ENCODE measurements around the gene LUZP2. TPM values are rescaled to one million over a fixed set of nuclear protein-coding genes. Genes with fewer than 3 reads are reported as not detected.

Gene LUZP2
- total RNA-seq, 1 donor from 2014 or later: 30.3 TPM

DNA sequence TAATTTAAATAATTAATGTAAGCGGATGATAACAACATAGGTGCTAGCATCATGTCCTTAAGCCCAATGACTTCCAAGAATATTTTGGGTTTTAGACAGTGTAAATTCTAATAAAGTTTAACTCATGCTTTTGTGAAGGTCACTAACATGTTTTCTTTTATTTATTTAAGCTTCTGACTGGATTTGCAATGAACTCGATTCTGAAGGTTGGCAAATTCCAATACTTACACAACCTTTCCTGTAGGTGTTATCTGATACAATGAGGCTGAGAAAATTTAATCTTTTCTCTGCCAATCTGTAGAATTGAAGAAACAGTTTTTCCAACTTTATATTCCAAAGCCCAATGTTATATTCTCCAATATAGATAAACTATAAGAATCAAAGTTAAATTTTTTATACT is 311.3 kb downstream of the LUZP2 start:
- DNase-seq (ENCODE audit: low spot score): no peak

DNA sequence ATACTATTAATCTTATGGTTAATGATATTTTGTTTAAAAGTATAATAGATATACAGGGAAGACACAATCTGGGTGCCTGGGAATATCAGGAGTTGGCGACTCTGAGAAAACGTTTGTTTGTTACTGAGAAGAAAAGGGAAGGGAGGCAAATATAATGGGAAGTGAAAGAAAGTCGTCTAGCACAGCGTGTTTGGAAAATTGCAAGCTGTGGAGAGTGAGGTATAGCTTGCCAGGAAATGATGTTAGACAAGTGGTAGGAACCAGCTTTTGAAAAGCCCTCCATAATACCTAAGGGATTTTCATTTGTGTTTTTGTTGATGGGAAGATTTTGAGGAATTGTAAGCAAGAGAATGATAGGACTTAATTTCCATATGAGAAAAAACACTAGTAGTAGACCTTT is 322.2 kb downstream of the LUZP2 start:
- DNase-seq (ENCODE audit: low spot score): peak; percentile 30

GRCh38 chr11:24819863-24820434 is 323.1 kb downstream of the LUZP2 start:
- DNase-seq (ENCODE audit: low spot score): no peak

DNA sequence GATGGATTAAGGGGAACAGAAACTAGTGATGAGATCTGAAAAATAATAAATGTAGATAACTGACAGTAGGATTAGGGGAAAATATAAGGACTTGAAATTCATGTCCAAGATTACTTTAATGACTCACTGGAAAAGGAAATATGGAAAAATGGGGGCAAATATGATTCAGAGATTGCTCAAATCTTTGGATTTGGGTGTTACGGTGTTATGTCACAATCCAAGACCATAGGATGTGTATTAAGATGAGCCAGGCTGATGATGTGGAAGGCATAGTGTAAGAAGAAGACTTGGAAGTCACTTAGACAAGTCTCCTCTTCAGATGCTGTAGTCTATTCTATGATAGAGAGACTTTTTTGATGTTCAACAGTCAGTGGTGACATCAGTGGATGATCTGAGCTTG is 323.7 kb downstream of the LUZP2 start:
- no peak for DNase-seq (ENCODE audit: low spot score)

DNA sequence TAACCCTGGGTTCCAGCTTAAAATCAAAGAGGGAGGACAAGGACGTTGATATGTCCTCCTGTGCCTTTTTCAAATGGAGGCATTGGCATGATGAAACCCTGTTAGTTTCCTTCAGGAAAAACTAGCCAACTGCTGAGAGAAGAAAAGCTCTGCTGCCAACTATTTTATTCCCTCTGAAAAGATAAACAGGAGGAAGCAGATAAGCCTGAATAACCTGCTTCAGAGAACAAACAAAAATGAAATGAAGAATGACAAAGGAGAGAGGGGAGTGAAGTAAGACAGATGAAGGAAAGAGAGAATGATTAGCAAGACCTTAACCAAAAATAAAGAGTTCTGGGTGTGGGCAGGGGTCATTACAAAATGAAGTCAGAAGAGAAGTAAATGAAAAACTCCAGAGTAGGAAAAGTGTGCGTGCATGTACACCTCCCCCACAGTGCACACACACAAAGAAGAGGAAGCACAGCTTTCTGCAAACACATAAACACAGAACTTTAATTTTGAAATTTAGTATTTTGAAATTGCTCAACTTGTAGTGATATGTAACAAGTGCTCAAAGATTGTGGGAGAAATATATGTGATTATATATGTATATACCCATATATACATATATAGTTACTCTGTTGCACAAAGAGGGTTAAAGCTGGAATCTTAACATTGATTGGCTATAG is 332.2 kb downstream of the LUZP2 start:
- DNase-seq (ENCODE audit: low spot score): peak; percentile 21

GRCh38 chr11:24833573-24833972 is 336.7 kb downstream of the LUZP2 start:
- peak; percentile 18 for DNase-seq (ENCODE audit: low spot score)

DNA sequence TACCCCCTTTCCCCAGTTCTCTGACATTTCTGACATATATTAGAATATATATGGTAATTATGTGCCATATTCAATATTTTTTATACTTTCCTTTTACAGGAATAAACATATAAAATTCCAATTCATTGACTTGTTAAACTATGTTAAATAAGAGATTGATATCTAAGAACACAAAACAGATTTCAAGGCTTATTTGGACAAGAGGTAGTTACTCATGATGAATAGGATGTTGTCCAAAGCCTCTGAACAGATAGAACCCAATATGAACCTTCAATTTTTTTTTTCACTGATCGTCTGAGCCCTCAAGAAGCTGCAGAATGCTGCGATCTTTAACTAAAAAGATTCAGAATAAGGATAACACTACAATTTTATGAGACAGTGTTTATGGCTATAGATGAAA is 340.3 kb downstream of the LUZP2 start:
- DNase-seq (ENCODE audit: low spot score): no peak

DNA sequence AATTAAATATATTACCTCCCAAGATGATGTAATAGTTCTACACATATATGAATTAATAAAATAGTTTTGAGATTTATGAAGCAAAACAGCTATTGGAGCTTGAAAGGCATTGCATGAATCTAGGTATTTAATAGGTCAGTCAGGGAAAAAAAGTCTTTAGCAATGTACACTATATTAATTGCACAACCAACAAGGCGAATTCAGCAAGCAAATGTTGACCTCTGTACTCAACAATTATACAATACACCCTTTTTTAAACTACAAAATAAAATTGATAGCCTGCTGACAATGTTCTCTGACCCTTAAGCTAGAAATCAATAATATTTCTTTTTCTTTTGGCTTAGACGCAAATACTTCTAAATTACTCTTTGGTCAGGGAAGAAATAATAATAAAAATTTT is 345.5 kb downstream of the LUZP2 start:
- no peak for DNase-seq (ENCODE audit: low spot score)

DNA sequence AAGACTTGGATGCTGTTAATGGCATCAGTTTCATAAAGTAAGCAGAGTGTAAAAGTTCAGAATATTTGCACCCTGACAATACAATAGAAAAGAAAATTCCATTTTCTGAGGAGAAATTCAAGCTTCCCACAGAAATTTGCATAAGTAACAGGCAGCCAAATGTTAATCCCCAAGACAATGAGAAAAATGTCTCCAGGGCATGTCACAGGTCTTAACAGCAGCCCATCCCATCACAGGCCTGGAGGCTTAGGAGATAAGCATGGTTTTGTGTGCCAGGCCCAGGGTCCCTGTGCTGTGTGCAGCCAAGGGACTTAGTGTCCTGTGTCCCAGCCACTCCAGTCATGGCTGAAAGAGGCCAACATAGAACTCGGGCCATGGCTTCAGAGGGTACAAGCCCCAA is 347.6 kb downstream of the LUZP2 start:
- no peak for DNase-seq (ENCODE audit: low spot score)

DNA sequence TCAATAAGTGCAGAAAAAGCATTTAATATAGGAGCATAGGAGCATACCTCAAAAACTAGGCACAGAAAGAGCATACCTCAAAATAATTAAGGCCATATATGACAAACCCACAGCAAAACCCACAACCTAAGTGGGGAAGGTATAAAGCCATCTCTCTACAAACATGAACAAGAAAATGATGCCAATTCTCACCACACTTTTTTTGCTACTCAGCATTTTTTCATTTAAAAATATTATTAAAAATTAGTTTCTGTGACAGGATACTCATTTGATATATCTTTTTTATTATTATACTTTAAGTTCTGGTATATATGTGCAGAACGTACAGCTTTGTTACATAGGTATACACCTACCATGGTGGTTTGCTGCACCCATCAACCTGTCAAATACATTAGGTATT is 352.0 kb downstream of the LUZP2 start:
- no peak for DNase-seq (ENCODE audit: low spot score)

GRCh38 chr11:24855951-24856350 is 359.1 kb downstream of the LUZP2 start:
- DNase-seq (ENCODE audit: low spot score): no peak

DNA sequence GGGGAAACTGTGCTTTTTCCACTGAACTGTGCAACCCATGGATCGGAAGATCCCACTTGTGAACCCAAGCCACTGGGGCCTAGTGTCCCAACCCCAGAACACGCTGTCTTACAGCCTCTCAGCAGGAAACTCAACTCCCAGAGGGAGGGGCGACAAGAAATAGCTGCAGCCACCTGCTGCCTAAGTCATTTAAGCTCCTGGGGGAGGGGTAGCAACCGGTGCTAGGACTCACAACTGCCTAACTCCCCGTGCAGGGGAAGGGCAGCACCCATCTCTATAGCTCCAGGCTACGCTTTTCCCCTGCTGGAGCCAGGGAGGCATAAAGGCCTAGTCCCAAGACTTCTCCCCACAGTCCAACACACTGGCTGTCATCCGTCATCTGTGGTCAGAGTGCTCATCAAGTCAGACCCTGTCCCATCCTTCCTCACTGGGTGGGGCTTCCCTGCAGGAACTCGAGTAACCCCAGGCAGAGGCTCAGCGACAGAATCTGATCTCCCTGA is 363.0 kb downstream of the LUZP2 start:
- no peak for DNase-seq (ENCODE audit: low spot score)

GRCh38 chr11:24861440-24861839 is 364.6 kb downstream of the LUZP2 start:
- no peak for DNase-seq (ENCODE audit: low spot score)

- peak; percentile 33 for DNase-seq (ENCODE audit: low spot score)
Observed at GRCh38 chr11:24866743-24867142, 369.9 kb downstream of the LUZP2 start.

- DNase-seq (ENCODE audit: low spot score): peak; percentile 12
Observed at GRCh38 chr11:24870048-24870447, 373.2 kb downstream of the LUZP2 start.

DNA sequence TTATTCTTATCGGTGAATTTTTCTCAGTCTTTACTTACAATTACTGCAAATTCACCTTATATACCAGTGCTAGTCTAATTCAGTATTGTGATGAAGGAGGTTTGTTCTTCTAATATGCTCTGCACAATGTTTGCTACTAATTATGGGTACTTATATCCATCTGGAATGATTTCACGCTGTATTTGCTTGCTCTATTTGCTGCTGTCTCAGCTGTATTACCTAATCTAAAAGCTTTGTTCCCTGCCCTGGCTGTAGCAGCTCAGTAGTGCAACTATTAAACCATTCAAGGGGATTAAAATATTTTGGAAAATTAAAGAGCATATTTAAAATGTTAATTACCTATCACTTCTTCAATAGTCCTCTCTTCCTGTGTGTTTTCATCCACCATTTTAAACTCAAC is 375.3 kb downstream of the LUZP2 start:
- DNase-seq (ENCODE audit: low spot score): no peak

- DNase-seq (ENCODE audit: low spot score): no peak
Observed at GRCh38 chr11:24872651-24873311, 375.9 kb downstream of the LUZP2 start.

GRCh38 chr11:24880962-24881361 is 384.1 kb downstream of the LUZP2 start:
- no peak for DNase-seq (ENCODE audit: low spot score)

DNA sequence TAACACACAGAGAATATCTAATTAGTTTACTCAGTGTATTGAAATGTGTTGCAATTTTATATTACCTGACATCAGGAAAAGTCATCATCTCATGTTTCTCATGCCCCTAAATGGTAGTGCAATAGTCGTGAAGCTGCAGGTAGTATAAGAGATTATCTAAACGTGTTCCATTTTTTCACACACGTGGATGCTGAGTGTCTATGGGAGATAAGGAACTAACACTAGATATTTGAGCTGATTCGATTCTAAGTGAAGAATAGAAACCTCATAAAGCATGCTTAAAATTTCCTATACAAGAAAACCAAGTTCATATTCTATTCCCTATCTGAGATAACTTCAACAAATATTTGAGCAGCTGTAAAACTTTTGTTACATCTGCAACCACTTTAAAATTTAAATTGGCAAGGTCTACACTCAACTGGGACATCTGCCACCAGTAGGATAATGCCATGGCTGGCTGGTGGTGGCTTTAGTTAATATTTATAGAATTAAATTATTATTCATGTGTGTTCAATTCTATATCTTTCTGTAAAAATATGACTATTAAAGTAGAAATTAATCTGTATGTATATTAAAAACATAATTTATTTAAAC is 388.8 kb downstream of the LUZP2 start:
- DNase-seq (ENCODE audit: low spot score): no peak

DNA sequence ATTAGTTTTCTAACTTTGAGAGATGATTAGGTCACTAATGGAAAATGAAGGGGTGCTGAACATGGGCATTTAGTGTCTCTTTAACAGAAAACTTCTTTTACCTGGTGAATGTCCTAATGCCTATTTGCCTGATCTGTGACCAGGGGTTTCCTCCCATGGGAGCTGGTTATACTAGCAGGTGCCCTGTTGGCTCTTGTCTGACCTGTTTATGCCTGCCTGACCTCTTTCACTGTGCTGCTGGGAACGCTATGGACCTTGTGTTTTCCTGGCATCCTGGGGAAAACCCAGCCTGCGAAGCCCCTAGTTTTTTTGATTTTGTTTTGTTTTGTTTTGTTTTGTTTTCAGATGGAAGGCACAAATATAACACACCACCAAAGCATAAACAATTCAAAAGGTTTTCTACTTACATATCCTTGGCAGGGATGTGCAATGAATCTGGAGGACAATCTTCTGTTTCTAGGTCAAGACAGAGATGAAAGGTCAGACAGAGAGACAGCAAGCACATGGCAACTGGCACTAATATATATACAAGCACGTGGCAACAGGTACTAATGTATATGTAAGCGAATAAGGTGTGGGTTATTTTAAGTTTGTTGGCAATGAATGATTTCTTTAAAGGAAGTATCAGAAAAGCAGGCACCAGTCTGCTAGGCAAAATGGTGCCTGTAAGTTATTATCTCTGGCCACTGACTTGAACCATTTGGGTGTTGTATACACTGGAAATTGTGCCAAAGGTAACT is 390.2 kb downstream of the LUZP2 start:
- no peak for DNase-seq (ENCODE audit: low spot score)

DNA sequence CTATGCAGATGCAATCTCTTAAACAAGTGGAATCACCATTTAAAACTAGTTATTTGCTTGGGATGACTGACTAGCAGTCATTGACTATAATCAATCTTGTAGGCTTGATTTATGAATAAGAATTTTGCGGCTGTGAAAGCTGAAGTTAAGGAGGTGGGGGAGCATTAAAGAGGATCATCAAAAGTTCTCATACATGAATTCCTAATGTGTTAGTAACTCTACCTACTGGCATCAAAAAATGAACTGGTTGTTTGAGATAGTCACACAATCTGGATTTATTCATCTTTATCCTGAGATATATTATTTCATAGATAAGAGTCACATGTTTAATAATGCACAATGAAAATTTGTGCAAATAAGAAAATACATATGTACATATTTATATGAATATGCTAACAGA is 393.6 kb downstream of the LUZP2 start:
- DNase-seq (ENCODE audit: low spot score): no peak
